Measurements from ENCODE around the gene CHI3L2. TPM values are rescaled to one million over a fixed set of nuclear protein-coding genes. Genes with fewer than 3 reads are reported as not detected.

CHI3L2 gene
- total RNA-seq, 3 donors from 2014 or later (not counting 1 experiment from before 2014, with no cell fraction given) = 13.5 to 21.1 (median 17.0) TPM

- peak in 1 of 2 donors; percentile 23 for DNase-seq
- Mint-ChIP-seq H3K36me3 (no peaks in the 10 kb centered on the region), H3K4me3 (peak overlapping the region; percentile 67), H3K4me1 (peaks cover 63 to 66% of the 10 kb centered on the region in 2 donors), H3K27ac (peak overlapping the region; percentile 88 to 95), H3K9me3 (peaks cover 0 to 3% of the 10 kb centered on the region in 2 donors), H3K27me3 (ENCODE audit: low read depth in 2 of 2) (no peaks in the 10 kb centered on the region)
- H3K9me3 ChIP-seq (ENCODE audit: control insufficient read depth, insufficient read depth, low read length) = no peaks in the 10 kb centered on the region
- 86% methylated on average over 4 of the region's 6 CpGs for WGBS (ENCODE audit: insufficient coverage)
- H3K27ac ChIP-seq (ENCODE audit: low read length) = no peak overlapping the region
- ATAC-seq = no peak
- H3K27me3 ChIP-seq (ENCODE audit: control insufficient read depth, insufficient read depth, low read length) = no peaks in the 10 kb centered on the region
- no peaks in the 10 kb centered on the region for H3K36me3 ChIP-seq (ENCODE audit: control insufficient read depth, insufficient read depth, low read length)
- intact Hi-C loops (cut with micrococcal nuclease) = loop anchor here (5.0 kb wide), 1 partner anchor 36 kb away; no protein-coding TSS in a partner anchor
- TF ChIP-seq CTCF (IDR thresholded peaks at IDR 0.05) = no peak
- H3K4me1 ChIP-seq (ENCODE audit: control insufficient read depth, insufficient read depth, low read length) = peaks cover 53% of the 10 kb centered on the region
- no peak overlapping the region for H3K4me3 ChIP-seq (ENCODE audit: low read length)
Measured at GRCh38 chr1:111227851-111228747, 586 bp downstream of the CHI3L2 start.

GRCh38 chr1:111228748-111229126 is 1.2 kb downstream of the CHI3L2 start:
- Histone ChIP-seq H3K4me3 (ENCODE audit: low read length) (no peak overlapping the region), H3K27ac (ENCODE audit: low read length) (no peak overlapping the region), H3K4me1 (ENCODE audit: control insufficient read depth, insufficient read depth, low read length) (peaks cover 48% of the 10 kb centered on the region), H3K9me3 (ENCODE audit: control insufficient read depth, insufficient read depth, low read length) (no peaks in the 10 kb centered on the region), H3K36me3 (ENCODE audit: control insufficient read depth, insufficient read depth, low read length) (no peaks in the 10 kb centered on the region), H3K27me3 (ENCODE audit: control insufficient read depth, insufficient read depth, low read length) (no peaks in the 10 kb centered on the region)
- 100% methylated on average over 1 of the region's 2 CpGs for WGBS (ENCODE audit: insufficient coverage)
- Mint-ChIP-seq H3K36me3 (no peaks in the 10 kb centered on the region), H3K4me1 (peaks cover 57 to 60% of the 10 kb centered on the region in 2 donors), H3K27me3 (ENCODE audit: low read depth in 2 of 2) (no peaks in the 10 kb centered on the region), H3K4me3 (no peak overlapping the region), H3K27ac (no peak overlapping the region), H3K9me3 (peaks cover 0 to 3% of the 10 kb centered on the region in 2 donors)
- ATAC-seq = no peak
- DNase-seq = no peak
- TF ChIP-seq CTCF (IDR thresholded peaks at IDR 0.05) = no peak
- intact Hi-C loops (cut with micrococcal nuclease) = loop anchor here (5.0 kb wide), 1 partner anchor 36 kb away; no protein-coding TSS in a partner anchor

- no CpG with 5 or more reads among the region's 3 CpGs for WGBS (ENCODE audit: insufficient coverage)
- H3K27ac Mint-ChIP-seq = no peak overlapping the region
- ATAC-seq = no peak
- H3K27me3 Mint-ChIP-seq (ENCODE audit: low read depth in 2 of 2) = no peaks in the 10 kb centered on the region
- peaks cover 31 to 33% of the 10 kb centered on the region in 2 donors for H3K4me1 Mint-ChIP-seq
- Histone ChIP-seq H3K4me3 (ENCODE audit: low read length) (no peak overlapping the region), H3K4me1 (ENCODE audit: control insufficient read depth, insufficient read depth, low read length) (peaks cover 25% of the 10 kb centered on the region), H3K27me3 (ENCODE audit: control insufficient read depth, insufficient read depth, low read length) (no peaks in the 10 kb centered on the region), H3K27ac (ENCODE audit: low read length) (no peak overlapping the region), H3K36me3 (ENCODE audit: control insufficient read depth, insufficient read depth, low read length) (no peaks in the 10 kb centered on the region), H3K9me3 (ENCODE audit: control insufficient read depth, insufficient read depth, low read length) (no peaks in the 10 kb centered on the region)
- peaks cover 0 to 3% of the 10 kb centered on the region in 2 donors for H3K9me3 Mint-ChIP-seq
- H3K4me3 Mint-ChIP-seq = peak overlapping the region; percentile 32
- DNase-seq = no peak
- no peak for TF ChIP-seq CTCF (IDR thresholded peaks at IDR 0.05)
- H3K36me3 Mint-ChIP-seq = no peaks in the 10 kb centered on the region
- intact Hi-C loops (cut with micrococcal nuclease) = no loop called here
Measured at GRCh38 chr1:111232134-111232533, 4.6 kb downstream of the CHI3L2 start.

All from natural killer cell (primary cell).